SK-N-SH (cell line): ENCODE results near the gene AREG. TPM values are rescaled to one million over a fixed set of nuclear protein-coding genes. Genes with fewer than 3 reads are reported as not detected.

Source experiments
- CTCF ChIA-PET: fragments of 300-600, 350-600 bp; formaldehyde crosslinking; extraction: SDS; loops from one replicate; lab custom pipeline; 2021; lab: Yijun Ruan, JAX
- POLR2A ChIA-PET: fragments of 350-600 bp; sonication (Branson Sonifier 250); formaldehyde crosslinking; extraction: SDS; loops from one replicate; lab custom pipeline; 2020; ENCODE audit warnings: antibody characterized with exemption, inconsistent platforms; lab: Yijun Ruan, JAX
- DNase-seq: peaks from one replicate; pipeline ENCODE4 v3.0.0; 2012
- H2AFZ ChIP-seq: fragments of 200-600 bp; sonication (generic); 2 replicates; pipeline ENCODE4 v1.8.1; 2016; ENCODE audit warnings: antibody characterized with exemption, mild to moderate bottlenecking, low read depth
- H3F3A ChIP-seq: fragments of 200-600 bp; sonication (generic); replicated peaks from 2 replicates; pipeline ENCODE3; 2016; ENCODE audit warnings: antibody characterized with exemption, mild to moderate bottlenecking; ENCODE audit not compliant: insufficient read depth
- H3K27ac ChIP-seq, 2 experiments: fragments of 200-500 bp in 1 of 2; fragments of 200-600 bp in 1 of 2; sonication (Bioruptor generic) in 1 of 2; sonication (generic), shearing (Covaris generic) in 1 of 2; 2 replicates each; pipeline versions ENCODE4 v1.5.1 to v1.6.1; 2014 to 2016; ENCODE audit warnings: low read depth in 2 of 2, inconsistent platforms in 1 of 2, low read length in 1 of 2, mild to moderate bottlenecking in 1 of 2, mixed read lengths in 1 of 2
- H3K27me3 ChIP-seq: fragments of 200-600 bp; sonication (generic), shearing (Covaris generic); 2 replicates; pipeline ENCODE4 v1.6.1; 2016; ENCODE audit warnings: mixed run types; ENCODE audit not compliant: insufficient read depth
- H3K36me3 ChIP-seq, 2 experiments: fragments of 200-500 bp in 1 of 2; fragments of 200-600 bp in 1 of 2; sonication (Bioruptor generic) in 1 of 2; sonication (generic) in 1 of 2; replicated peaks in 1 of 2; 2 replicates each; pipeline versions ENCODE3 to v1.5.1; 2014 to 2016; ENCODE audit warnings: low read length in 1 of 2, mild to moderate bottlenecking in 1 of 2; ENCODE audit not compliant: insufficient read depth in 2 of 2, control insufficient read depth in 1 of 2
- H3K4me1 ChIP-seq, 2 experiments: fragments of 200-500 bp in 1 of 2; fragments of 200-600 bp in 1 of 2; sonication (Bioruptor generic) in 1 of 2; sonication (generic), shearing (Covaris generic) in 1 of 2; 2 replicates each; pipeline versions ENCODE4 v1.5.1 to v1.6.1; 2014 to 2016; ENCODE audit warnings: low read depth in 1 of 2, low read length in 1 of 2, mixed run types in 1 of 2; ENCODE audit not compliant: insufficient read depth in 2 of 2, control insufficient read depth in 1 of 2
- H3K4me2 ChIP-seq: fragments of 200-600 bp; sonication (generic), shearing (Covaris generic); 2 replicates; pipeline ENCODE4 v1.6.1; 2017; ENCODE audit warnings: mixed run types
- H3K4me3 ChIP-seq, 2 experiments: fragments of 200-500 bp in 1 of 2; fragments of 200-600 bp in 1 of 2; sonication (Bioruptor generic) in 1 of 2; sonication (generic), shearing (Covaris generic) in 1 of 2; 2 replicates each; pipeline versions ENCODE4 v1.5.1 to v1.8.1; 2014 to 2016; ENCODE audit warnings: low read depth in 2 of 2, inconsistent platforms in 1 of 2, low read length in 1 of 2, mild to moderate bottlenecking in 1 of 2, mixed read lengths in 1 of 2, moderate library complexity in 1 of 2
- H3K79me2 ChIP-seq: fragments of 200-600 bp; sonication (generic); 2 replicates; pipeline ENCODE4 v1.8.1; 2017; ENCODE audit warnings: mild to moderate bottlenecking; ENCODE audit not compliant: insufficient read depth
- H3K9ac ChIP-seq: fragments of 200-600 bp; sonication (generic); 2 replicates; pipeline ENCODE4 v1.6.1; 2017; ENCODE audit warnings: mixed run types
- H3K9me2 ChIP-seq: fragments of 200-600 bp; sonication (generic); 2 replicates; pipeline ENCODE4 v1.6.1; 2017; ENCODE audit warnings: mixed run types
- H3K9me3 ChIP-seq: fragments of 200-600 bp; sonication (generic); 2 replicates; pipeline ENCODE4 v1.6.1; 2017; ENCODE audit warnings: mixed run types, mild to moderate bottlenecking, moderate library complexity
- H4K20me1 ChIP-seq: fragments of 200-600 bp; sonication (generic); 2 replicates; pipeline ENCODE4 v1.6.1; 2017; ENCODE audit warnings: mild to moderate bottlenecking, mixed run types; ENCODE audit not compliant: insufficient read depth
- CTCF ChIP-seq: fragments of 200-600 bp; sonication (generic); IDR thresholded peaks from 2 replicates; pipeline ENCODE4 v1.6.1; 2017; ENCODE audit warnings: antibody characterized with exemption, mild to moderate bottlenecking, moderate library complexity
- EP300 ChIP-seq, 2 experiments: IDR thresholded peaks; 2 replicates each; pipeline versions ENCODE4 v1.4.0 to v1.6.1; 2012; ENCODE audit warnings: borderline replicate concordance in 1 of 2, low read depth in 1 of 2, low read length in 1 of 2
- FOXM1 ChIP-seq: IDR thresholded peaks from 2 replicates; pipeline ENCODE4 v1.4.0; 2012; ENCODE audit warnings: low read depth, mild to moderate bottlenecking
- IRF3 ChIP-seq: fragments of 150-350 bp; IDR thresholded peaks from 2 replicates; pipeline ENCODE4 v1.6.1; 2016; ENCODE audit warnings: mild to moderate bottlenecking, low read depth, low read length
- MXI1 ChIP-seq: IDR thresholded peaks from 2 replicates; pipeline ENCODE4 v1.6.1; 2012; ENCODE audit warnings: mild to moderate bottlenecking, low read depth, low read length, improper control_type of control experiment
- NFIC ChIP-seq: IDR thresholded peaks from 2 replicates; pipeline ENCODE4 v1.4.0; 2012; ENCODE audit warnings: borderline replicate concordance
- NRF1 ChIP-seq: IDR thresholded peaks from 2 replicates; pipeline ENCODE4 v1.6.1; 2012; ENCODE audit warnings: low read depth, mild to moderate bottlenecking, low read length
- RAD21 ChIP-seq: IDR thresholded peaks from 2 replicates; pipeline ENCODE4 v1.6.1; 2012; ENCODE audit warnings: mild to moderate bottlenecking, low read length
- REST ChIP-seq: IDR thresholded peaks from 2 replicates; pipeline ENCODE4 v1.6.1; 2012; ENCODE audit warnings: mild to moderate bottlenecking, low read depth, low read length, moderate library complexity
- RFX5 ChIP-seq: IDR thresholded peaks from 2 replicates; pipeline ENCODE4 v1.6.1; 2012; ENCODE audit warnings: mild to moderate bottlenecking, improper control_type of control experiment, low read length
- RXRA ChIP-seq: IDR thresholded peaks from 2 replicates; pipeline ENCODE4 v1.4.0; 2012; ENCODE audit warnings: low read depth, mild to moderate bottlenecking, borderline replicate concordance
- SIN3A ChIP-seq: IDR thresholded peaks from 2 replicates; pipeline ENCODE4 v1.6.1; 2012; ENCODE audit warnings: low read depth, mild to moderate bottlenecking, low read length, moderate library complexity, borderline replicate concordance
- TAF1 ChIP-seq: IDR thresholded peaks from 2 replicates; pipeline ENCODE4 v1.6.1; 2012; ENCODE audit warnings: low read depth, mild to moderate bottlenecking, low read length, moderate library complexity, borderline replicate concordance
- TEAD4 ChIP-seq: IDR thresholded peaks from 2 replicates; pipeline ENCODE4 v1.4.0; 2012; ENCODE audit warnings: mild to moderate bottlenecking, borderline replicate concordance; ENCODE audit not compliant: insufficient read depth
- USF1 ChIP-seq: IDR thresholded peaks from 2 replicates; pipeline ENCODE4 v1.4.0; 2012; ENCODE audit warnings: low read depth, borderline replicate concordance
- USF2 ChIP-seq: fragments of 150-350 bp; IDR thresholded peaks from 2 replicates; pipeline ENCODE4 v1.6.1; 2017; ENCODE audit warnings: antibody characterized with exemption, low read length, low read depth, borderline replicate concordance
- YY1 ChIP-seq: IDR thresholded peaks from 2 replicates; pipeline ENCODE4 v1.4.0; 2012; ENCODE audit warnings: low read depth, mild to moderate bottlenecking
- ZBTB33 ChIP-seq: IDR thresholded peaks from 2 replicates; pipeline ENCODE4 v1.4.0; 2012; ENCODE audit warnings: low read depth, borderline replicate concordance
- WGBS: methylation state at CpG from one replicate; pipeline ENCODE4 v1.1.6; 2017; ENCODE audit warnings: low lambda C conversion rate; 5-methylcytosine and 5-hydroxymethylcytosine counted together
- polyA plus RNA-seq, 3 experiments: library from polyadenylated mRNA; depleted of rRNA; stranded (reverse); fragments of >200 nt; gene quantifications; 2 replicates each; pipeline ENCODE4 v1.2.3, GENCODE V29; 2012

AREG gene
- polyA plus RNA-seq, 1 of the 3 experiments (the other 2 are of a cell fraction) = not detected

- TF ChIP-seq REST (no peak), USF2 (no peak), RFX5 (no peak), TAF1 (no peak), TEAD4 (no peak)
Observed at GRCh38 chr4:74475091-74475800, 30.3 kb downstream of the AREG start (continued).

GRCh38 chr4:74475946-74476345 lies 31.0 kb downstream of the AREG start:
- 4% methylated on average over 3 of the region's 3 CpGs for WGBS
- ChIA-PET POLR2A (no interaction called here), CTCF (no interaction called here)
- no peaks in the 10 kb centered on the region for H3K4me1 ChIP-seq
- H3K4me3 ChIP-seq = no peak overlapping the region
- no peak overlapping the region for H3K4me2 ChIP-seq
- H3K9me2 ChIP-seq = no peaks in the 10 kb centered on the region
- DNase-seq = no peak
- H3K79me2 ChIP-seq = no peaks in the 10 kb centered on the region
- no peak overlapping the region for H2AFZ ChIP-seq
- no peaks in the 10 kb centered on the region for H3K36me3 ChIP-seq
- no peaks in the 10 kb centered on the region for H4K20me1 ChIP-seq
- H3K9me3 ChIP-seq = no peaks in the 10 kb centered on the region
- no peak overlapping the region for H3K9ac ChIP-seq
- no peaks in the 10 kb centered on the region; the same call in 1 of the 2 replicates for H3K27me3 ChIP-seq
- no peaks in the 10 kb centered on the region for H3F3A ChIP-seq
- no peak overlapping the region for H3K27ac ChIP-seq
- TF ChIP-seq CTCF (no peak), RAD21 (no peak), RXRA (no peak), NRF1 (no peak), IRF3 (no peak), MXI1 (no peak), EP300 (IDR thresholded peaks at IDR 0.05; ENCODE audit: borderline replicate concordance in 1 of 2, low read depth in 1 of 2, low read length in 1 of 2) (no peak), USF1 (no peak), SIN3A (no peak), ZBTB33 (no peak), NFIC (no peak), YY1 (no peak), FOXM1 (no peak)
